ENCODE results near the gene GNG14.
"Not testable (repeated sequence)": the region's sequence is repeated elsewhere in the genome, so short reads cannot be mapped to it uniquely, and the experiment has no call there.

Gene GNG14

DNA sequence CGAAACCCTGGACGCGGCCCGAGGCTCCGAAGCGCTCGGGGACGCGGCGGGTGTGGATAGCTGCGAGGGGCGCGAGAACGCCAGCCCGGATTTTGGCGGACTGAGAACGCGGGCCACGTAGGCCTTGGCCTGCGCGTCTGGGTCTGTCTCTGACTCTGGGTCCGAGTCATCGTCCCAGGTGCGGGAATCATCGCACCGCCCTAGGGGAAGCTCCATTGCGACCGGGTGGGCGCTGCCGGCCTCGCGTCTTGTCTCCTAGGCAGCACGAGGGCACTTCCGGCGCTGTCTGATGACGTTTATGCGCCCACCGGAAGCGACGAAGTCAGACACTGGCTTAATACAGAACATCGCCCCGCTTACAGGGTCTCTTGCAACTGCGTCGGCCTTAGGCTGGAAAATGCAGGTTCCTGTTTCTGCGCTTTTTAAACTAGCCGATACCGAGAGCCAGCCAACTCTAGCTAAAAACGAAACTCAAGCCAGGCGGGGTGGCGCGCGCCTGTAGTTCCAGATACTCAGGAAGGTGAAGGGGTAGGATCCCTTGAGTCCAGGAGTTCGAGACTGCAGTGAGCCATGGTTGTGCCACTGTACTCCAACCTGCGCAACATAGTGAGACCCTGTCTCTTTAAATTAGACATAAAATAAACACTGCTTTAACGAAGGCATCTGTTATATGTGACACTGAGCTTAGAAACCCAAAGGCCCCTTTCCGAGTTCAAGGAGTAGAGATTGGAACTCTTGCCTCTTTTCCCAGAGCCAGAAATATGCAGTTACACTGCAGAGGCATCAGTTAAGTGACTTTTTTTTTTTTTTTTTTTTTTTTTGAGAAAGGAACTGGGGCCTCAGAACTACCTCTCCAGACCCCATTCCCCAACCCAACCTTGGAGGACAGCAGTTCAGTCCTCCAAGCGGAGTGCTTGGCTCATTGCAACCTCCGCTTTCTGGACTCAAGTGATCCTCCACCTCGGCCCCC is 8.9 kb downstream of the GNG14 start, which contains the start of gene FBXW9:
Gene FBXW9 (minus strand): TSS at position 266 of the 970 bp plus-strand sequence. CDS start 50 bp downstream, at position 216.
- peak; percentile 88 for DNase-seq (ENCODE audit: low read depth)

DNA sequence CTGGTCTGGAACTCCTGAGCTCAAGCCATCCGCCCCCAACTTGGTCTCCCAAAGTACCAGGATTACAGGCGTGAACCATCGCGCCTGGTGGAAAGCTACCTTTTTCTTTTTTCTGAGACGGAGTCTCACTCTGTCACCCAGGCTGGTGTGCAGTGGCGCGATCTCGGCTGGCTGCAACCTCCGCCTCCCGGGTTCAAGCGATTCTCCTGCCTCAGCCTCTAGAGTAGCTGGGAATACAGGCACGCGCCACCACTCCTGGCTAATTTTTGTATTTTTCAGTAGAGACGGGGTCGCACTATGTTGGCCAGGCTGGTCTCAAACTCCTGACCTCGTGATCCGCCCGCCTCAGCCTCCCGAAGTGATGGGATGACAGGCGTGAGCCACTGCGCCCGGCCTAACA is 9.6 kb downstream of the GNG14 start:
- DNase-seq (ENCODE audit: low read depth), result not testable (repeated sequence)

DNA sequence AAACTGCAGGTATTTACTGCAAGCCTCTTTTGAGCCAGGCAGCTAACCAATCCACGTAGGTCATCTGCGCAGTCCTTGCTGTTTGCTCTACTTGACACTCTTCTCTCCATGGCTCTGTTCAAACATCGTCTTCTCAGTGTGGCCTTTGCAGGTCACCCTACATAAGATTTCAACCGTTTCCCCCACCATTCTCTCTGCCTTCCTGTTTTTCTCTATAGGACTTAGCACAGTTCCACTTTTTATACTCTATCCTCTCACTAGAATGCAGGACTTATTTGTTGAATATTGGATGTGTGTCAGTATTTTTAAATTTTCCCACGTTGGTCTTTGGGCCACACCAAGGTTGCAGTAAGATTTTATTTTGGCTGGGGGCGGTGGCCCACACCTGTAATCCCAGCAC is 10.3 kb downstream of the GNG14 start:
- no peak for DNase-seq (ENCODE audit: low read depth)

DNA sequence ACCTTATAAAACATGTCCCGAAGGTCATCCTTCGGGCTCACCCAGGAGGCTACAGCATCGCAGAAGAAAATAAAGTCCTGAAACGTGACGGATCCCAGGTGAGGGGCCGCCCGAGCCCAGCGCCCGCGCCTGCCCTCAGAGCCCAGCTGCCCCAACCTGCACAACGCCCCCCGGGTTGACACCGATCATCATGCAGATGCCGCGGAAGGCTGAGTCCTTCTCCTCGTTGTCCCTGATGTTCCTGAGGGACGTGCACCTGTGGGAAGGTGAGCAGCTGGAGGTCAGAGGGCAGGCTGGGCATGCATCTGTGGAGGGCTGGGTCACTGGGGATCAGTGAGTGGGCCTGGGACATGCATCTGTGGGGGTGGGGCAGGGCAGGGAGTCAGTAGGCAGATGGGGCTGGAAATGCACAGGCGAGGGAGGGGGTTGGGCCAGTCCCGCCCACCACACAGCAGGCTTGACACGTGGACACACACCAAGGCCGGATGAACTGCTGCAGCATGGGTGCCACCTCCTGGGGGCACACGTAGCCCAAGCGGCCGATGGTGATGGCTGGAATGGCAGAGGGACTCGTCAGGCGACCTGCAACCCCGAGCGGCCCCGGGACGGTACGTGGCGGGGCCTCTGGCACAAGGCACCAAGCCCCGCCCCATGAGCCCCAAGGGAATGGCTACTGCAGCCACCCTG is 13.9 kb downstream of the GNG14 start:
- no peak for DNase-seq (ENCODE audit: low read depth)

DNA sequence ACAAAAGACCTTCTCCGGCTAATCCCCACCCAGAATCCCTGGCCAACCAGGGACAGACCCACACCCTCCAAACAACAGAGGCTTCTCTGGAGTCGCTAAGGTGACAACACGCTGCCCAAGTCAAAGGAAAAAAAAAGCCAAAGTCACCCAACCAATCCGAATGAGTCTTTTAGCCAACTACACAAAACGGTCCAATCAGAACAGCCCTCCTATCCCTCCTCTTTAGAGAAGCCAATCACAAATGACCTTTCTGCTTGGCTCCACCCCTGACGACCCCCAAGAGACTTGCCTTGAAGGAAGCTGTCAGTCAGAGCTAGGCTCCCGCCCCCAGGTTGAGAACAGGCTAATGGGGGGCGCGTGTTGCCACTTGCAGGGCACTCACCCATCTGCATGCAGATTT is 15.2 kb downstream of the GNG14 start:
- DNase-seq (ENCODE audit: low read depth), result peak; percentile 46

DNA sequence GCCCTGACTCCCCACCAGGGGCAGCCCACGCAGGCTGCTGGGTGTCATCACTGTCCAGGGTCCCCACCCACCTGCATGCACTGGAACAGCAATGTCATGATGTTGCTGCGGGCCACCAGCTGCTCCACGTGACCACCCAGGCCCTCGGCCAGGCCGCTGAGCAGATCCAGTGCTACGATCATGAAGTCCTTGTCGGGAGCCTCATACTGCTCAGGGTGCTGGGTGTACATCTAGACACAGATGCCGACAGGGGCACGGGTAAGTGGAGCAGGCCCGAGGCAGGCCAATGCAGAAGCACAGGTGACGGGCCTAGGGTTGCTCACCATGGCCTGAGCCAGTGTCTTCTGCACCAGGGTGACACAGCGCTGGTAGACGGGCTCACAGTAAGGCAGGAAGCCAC is 17.4 kb downstream of the GNG14 start:
- no peak for DNase-seq (ENCODE audit: low read depth)

DNA sequence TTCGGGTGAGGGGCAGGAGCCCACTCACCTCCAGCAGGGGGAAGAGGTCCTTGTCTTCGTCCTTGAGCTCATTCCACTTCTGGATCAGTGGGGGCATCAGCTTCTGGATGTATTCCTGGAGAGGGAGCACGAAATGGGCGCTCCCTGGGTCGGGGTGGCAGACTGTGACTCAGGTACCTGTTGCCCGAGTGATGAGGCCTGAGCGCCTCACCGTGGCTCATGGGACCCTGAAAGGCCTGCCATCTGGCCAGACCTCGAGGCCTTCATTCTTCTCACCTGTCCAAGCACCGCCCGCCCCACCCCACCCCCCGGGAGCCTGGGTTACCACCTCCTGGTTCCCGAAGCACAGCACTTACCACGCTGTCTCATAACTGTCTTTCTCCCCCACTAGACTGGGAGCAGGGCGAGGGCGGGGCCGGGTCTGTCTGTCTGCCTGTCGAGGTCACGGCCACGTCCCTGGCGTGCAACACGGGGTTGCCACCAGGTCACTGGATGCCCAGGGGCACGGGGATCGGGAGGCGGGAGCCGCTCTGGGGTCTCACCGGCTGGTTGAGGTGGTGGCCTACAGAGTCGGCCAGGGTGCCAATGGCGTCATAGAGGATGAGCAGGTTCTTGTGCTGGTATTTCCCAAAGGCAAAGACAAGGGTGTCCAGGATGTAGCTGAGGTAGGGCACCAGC is 18.0 kb downstream of the GNG14 start:
- DNase-seq (ENCODE audit: low read depth), result no peak

DNA sequence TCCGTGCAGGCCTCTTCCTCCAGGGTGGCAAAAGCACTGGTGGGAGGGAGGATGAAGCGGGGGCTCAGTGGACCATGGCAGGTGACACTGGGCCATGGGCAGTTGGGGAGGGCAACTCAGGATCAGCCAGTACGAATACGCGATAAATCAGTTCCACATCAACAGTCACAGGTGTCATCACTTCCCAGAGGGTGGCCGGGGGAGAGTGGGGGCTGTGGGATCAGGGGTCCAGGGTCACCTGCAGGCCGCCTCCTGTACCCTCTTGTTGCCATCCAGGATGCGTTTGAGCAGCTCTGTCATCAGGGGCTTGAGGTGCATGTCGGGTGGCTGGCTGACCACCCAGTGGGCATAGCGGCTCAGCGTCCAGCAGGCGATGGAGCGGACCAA is 18.5 kb downstream of the GNG14 start:
- no peak for DNase-seq (ENCODE audit: low read depth)

DNA sequence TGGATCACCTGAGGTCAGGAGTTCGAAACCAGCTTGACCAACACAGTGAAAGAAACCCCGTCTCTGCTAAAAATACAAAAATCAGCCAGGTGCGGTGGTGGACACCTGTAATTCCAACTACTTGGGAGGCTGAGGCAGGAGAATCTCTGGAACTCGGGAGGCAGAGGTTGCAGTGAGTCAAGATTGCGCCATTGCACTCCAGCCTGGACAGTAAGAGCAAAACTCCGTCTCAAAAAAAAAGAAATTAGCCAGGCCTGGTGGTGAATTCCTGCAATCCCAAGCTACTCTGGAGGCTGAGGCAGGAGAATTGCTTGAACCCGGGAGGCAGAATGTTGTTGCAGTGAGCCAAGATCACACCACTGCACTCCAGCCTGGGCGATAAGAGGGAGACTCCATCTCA is 20.8 kb downstream of the GNG14 start:
- no peak for DNase-seq (ENCODE audit: low read depth)

DNA sequence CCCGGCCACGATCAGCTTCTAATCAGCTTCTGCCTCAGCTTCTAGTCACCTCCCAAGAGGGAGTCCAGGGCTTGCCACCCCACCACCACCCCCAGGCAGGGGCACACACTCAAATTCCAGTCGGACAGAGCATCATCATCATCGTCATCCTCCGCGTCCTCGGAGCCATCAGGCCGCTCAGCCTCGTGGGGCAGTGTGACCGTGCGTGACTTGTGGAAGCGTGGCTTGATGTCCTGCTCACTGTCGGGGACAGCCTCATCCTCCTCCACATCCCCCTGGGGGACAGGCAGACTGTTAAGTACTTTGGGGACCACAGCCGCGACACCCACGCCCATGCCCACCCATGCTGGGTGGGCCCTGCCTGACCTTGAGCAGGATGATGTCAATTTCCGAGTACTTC is 23.4 kb downstream of the GNG14 start:
- DNase-seq (ENCODE audit: low read depth), result no peak

DNA sequence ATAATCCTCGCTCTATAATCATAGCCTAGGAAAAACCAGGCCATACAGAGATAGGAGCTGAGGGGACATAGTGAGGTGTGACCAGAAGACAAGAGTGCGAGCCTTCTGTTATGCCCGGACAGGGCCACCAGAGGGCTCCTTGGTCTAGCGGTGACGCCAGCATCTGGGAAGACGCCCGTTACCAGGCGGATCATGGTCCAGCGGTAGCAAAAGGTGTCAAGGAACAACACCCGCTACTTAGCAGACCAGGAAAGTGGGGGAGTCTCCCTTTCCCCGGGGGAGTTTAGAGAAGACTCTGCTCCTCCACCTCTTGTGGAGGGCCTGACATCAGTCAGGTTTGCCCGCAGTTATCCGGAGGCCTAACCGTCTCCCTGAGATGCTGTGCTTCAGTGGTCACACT is 24.3 kb downstream of the GNG14 start:
- not testable (repeated sequence) for DNase-seq (ENCODE audit: low read depth)

DNA sequence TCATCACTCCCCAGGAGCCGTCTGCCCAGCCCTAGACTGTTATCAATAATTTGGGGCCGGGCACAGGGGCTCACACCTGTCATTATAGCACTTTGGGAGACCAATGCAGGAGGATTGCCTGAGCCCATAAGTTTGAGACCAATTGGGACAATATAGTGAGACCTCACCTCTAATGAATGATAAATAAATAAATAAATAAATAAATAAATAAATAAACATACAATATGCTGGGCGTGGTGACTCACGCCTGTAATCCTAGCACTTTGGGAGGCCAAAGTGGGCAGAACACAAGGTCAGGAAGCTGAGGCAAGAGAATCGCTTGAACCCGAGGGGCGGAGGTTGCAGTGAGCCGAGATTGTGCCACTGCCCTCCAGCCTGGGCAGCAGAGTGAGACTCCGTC is 25.5 kb downstream of the GNG14 start:
- not testable (repeated sequence) for DNase-seq (ENCODE audit: low read depth)

DNA sequence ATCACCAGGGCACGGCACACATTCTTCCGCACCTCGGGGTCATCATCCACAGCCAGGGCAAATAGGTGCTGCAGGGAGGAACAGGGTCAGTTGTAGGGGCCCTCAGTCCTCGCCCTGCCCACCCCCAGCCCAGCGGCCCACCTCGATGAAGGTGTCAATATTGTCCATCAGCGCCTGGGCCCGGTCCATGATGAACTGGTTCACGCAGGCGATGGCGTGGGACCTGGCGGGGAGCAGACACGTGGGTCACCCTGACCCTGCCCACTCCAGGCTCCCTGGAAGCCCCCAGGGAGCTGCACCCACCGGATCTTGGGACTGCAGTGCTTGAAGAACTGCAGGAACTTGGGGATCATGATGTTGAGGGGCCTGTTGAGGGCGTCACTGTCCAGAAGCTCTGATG is 27.3 kb downstream of the GNG14 start:
- no peak for DNase-seq (ENCODE audit: low read depth)

DNA sequence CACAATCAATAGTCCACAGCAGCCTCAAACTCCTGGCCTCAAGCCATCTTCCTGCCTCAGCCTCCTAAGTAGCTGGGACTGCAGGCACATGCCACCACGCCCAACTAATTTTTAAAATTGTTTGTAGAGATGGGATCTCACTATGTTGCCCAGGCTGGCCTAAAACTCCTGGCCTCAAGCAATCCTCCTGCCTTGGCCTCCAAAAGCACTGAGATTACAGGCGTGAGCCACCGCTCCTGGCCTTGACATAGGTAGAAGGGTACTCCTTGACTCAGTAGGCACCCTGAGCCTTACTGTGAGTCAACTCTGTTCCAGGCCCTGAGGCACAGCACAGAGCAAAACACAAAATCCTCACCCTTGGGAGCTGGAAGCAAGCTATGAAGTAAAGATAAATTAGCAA is 28.1 kb downstream of the GNG14 start:
- DNase-seq (ENCODE audit: low read depth), result no peak

DNA sequence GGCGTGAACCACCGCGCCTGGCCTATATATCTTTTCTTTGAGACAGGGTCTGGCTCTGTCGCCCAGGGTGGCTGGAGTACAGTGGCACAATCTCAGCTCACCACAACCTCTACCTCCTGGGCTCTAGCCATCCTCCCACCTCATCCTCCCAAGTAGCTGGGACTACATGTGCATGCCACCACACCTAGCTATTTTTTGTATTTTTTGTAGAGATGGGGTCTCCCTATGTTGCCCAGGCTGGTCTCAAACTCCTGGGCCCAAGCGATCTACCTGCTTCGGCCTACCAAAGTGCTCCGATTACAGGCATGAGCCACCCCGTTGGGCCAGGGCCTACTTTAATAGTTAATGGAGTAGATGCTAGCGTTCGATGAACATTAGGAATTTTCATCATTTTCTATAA is 32.5 kb downstream of the GNG14 start:
- DNase-seq (ENCODE audit: low read depth), result no peak

DNA sequence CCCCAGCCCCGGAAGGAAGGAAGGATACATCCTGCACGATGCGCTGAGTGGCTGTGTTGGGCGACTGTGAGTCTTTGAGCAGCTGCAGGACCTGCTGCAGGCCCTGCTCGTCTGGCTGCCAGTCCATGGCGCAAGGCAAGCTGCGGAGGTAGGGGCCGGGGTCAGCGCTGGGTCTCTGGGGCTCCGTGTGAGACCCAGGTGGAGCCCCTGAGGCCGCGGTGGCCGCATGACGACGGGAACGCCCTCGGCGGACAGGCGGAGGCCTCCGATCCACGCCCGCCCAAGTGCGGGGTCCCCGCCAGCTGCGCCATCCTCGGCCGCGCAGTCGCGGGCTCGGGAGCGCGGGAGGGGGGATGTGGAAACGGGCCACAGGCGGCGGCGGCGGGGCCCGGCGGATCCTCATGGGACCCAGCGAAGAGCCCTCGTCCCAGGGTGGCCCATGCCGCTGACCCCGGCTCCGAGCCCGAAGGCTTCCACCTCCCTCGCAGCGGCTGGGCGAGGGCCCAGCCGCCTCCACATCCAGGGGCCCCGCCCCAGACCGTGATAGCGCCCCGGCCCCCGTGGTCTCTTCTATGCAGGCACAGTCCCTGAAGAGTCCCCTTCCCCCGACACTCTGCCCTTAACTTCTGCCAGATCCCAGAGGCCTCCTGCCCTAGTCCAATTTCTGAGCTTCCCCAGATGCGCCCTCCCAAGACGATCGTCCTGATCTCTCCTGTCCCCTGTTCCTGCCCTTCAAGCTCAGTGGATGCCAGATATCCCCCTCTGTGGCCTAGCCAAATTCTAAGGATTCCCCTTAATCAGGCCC is 33.3 kb downstream of the GNG14 start:
- no peak for DNase-seq (ENCODE audit: low read depth)

DNA sequence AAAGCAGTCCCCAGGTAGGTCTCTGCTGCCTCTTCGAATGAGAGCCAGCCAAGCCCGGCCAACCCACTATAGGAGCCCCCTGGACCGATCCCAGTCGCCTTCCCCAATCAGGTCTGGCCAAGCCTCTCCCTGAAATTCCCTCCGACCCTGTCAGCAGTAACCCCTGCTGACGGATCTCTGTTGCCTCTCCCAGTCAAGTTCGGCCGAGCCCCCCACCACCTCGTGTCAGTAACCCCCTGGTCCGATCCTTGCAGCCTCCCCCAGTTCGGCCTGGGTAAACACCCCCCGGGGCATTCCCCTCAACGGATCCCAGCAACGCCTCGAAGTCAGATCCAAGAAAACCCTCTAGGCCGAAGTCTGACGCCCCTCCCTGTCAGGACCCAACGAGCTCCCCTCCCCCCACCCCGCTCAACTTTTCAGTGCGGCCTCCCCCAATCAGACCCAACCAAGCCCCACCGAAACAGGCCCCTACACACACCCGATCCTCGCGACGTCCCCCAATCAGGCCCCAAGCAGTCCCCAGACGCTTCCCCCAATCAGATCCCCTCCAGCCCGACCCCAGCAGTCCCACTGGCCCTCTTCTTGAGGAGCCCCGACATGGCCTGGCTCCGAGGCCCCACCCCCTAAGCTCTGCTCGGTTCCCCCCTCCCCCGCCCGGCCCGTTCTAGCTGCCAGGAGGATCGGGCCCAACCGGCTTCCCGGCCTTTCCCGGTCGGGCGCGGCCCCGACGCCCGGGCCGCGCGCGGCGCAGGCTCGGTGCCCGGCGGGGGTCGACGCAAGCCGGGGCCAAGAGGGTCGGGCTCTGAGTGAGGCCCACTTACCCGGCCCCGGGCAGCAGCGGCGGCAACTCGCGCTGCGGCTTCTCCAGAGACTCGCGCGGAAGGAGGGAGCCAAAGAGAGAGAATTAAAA is 34.1 kb downstream of the GNG14 start:
- DNase-seq (ENCODE audit: low read depth), result peak; percentile 74

DNA sequence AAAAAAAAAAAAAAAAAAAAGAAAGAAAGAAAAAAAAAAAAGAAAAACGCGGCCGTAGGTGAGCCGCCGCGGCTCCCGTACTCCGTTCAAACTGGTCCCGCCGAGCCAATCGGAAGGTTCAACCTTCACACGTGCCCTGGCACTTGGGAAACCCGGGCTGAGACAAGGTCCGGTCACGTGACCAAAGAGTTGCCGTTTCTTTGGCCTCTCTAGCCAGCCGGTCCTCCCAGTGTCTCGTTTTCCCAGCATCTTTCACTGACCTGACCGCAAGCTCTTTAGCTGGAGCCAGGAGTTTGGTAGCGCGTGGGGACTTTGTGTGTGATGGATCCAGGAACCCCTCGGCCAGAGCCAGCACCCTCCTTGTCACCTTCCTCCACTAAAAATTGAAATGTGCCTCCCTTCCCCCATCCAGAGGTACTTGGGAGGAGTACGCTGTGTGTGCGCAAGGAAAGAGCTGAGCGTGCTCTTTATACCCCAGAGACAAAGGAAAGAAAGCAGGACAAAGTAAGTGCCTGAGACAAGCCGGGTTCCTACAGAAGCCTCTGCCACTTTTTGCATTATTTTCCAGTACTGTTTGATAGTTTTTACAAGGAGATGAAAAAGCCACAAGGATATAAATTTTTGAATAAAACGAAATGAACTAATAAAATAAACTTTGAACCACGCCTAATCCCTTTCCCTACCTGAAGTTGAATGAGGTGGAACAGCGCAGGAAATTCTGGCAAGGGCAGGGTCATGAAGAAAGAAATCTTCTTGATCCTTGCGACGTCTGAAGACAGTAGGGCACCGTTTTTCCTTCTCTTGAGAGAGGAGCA is 35.0 kb downstream of the GNG14 start:
- DNase-seq (ENCODE audit: low read depth), result peak; percentile 98

DNA sequence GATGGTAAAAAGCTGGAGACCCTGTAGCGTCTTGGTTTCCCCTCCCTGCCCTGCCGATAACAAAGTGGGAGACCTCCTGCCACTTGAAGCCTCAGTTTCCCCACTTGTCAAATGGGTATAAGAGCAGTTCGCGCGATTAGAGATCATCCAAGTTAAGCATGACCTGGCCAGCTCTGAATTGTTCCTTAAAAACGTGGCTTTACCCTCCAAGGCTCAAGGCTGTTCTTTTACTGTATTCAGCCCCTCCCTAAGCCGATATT is 35.5 kb downstream of the GNG14 start:
- DNase-seq (ENCODE audit: low read depth), result no peak
